Right renal pelvis (tissue), 4 donors: ENCODE data around the gene MORN4. TPM values are rescaled to one million over a fixed set of nuclear protein-coding genes. Genes with fewer than 3 reads are reported as not detected.
A peak's percentile ranks its signal among the peaks of the same experiment; 100 is the strongest.

Source experiments
- DNase-seq, 4 donors: peaks; one replicate each; pipeline ENCODE4 v3.0.0-alpha.2; 2013; ENCODE audit warnings: low read depth in 4 of 4, low spot score in 3 of 4, missing footprints in 1 of 4
- polyA plus RNA-seq, 4 donors: library from polyadenylated mRNA; unstranded; fragments of 120-200 nt; gene quantifications; one replicate each; pipeline ENCODE4 v1.2.1, GENCODE V29; 2013; ENCODE audit not compliant: insufficient read length in 4 of 4

MORN4 gene
- polyA plus RNA-seq, 4 donors, result 18.7 to 25.0 (median 23.1) TPM

DNA sequence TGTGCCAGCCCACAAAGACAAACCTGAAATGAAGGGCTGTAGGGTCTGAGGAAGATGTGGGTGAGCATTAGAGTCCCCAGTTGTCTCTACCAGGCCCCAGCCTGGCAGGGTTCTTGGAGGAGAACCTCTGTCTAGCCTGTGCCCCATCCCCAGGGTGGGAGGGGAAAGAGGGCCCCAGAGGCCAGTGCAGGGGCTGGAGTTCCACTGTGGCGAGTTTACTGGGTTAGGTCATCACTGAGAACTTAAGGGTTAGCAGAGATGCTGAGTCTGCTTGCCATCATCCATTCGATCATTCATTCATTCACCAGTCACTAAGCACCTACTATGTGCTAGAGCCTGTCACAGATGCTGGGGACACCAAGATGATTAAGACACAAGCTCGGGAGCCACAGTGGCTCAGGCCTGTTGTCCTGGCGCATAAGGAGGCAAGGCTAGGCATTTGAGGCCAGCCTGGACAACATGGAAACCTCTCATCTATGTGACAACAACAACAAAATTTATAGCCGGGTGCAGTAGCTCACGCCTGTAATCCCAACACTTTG is 58.1 kb downstream of the MORN4 start:
- no peak for DNase-seq

DNA sequence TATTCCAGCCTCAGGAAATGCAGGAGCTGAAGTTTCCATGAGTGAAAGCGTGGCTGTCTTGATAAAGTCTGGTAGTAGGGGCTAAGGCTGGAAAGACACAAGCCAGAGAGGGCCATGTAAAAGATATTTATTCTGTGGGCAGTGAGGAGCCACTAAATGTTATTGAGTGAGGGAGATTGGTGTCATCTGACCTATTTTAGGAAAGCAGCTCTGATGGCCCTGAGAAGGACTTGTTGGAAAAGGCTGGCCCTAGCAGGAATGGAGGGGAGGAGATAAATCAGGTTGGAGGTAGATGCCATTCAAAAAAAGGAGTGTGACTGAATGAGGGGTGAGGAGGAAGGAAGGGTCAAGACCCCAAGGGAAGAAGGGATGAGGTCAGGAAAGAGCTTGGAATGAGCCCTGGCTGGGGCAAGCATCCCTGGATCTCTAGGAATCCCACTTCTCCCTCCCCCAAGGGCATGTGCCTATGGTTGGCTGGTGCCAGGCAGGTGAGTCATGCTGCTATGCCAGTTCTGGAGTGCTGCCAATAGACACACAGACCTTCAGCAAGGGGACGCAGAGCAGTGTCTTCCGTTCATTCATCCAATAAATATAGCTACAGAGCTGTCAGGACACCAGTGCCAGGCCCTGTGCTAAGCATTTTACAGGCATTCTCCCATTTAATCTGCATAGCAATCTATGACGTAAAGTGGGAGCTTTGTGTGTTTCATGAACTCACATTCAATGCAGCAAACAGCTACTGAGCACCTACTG is 58.8 kb downstream of the MORN4 start:
- peak in 3 of 4 donors; percentile 44 to 74 (median 52) for DNase-seq

DNA sequence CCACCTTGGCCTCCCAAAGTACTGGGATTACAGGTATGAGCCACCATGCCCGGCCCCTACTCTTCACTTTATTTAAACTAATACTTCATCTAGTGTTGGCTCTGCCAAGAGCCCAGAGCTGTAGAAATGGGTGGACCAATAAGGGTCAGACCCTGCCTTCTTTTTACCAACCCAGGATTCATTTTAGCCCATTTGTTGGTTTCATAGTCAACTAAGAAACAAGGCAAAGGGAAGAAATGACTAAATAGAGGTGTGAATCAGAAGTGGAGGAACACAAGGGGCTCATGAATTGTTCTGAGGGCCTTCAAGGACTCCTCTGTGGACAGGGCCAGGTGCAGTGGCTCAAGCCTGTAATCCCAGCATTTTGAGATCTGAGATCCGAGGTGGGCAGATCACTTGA is 59.6 kb downstream of the MORN4 start:
- no peak for DNase-seq

DNA sequence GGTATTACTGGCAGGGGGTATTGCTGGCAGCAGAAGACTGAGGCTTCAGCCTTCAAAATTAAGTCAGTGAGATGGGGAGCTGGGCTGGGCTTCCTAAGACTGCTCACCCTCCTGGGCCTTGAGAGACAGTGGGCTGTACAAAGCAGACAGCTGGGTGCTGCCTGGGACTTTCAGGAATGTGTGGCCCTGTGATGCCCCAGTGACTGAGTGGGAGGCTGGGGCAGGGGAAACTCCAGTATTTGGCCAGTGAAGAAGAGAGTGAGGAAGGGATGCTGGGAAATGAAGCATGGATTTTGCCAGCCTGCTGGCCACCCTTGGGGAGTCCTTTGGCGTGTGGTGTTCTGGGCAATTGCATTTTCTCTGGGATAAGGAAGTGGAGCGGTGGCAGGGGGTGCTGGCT is 60.3 kb downstream of the MORN4 start:
- no peak for DNase-seq

DNA sequence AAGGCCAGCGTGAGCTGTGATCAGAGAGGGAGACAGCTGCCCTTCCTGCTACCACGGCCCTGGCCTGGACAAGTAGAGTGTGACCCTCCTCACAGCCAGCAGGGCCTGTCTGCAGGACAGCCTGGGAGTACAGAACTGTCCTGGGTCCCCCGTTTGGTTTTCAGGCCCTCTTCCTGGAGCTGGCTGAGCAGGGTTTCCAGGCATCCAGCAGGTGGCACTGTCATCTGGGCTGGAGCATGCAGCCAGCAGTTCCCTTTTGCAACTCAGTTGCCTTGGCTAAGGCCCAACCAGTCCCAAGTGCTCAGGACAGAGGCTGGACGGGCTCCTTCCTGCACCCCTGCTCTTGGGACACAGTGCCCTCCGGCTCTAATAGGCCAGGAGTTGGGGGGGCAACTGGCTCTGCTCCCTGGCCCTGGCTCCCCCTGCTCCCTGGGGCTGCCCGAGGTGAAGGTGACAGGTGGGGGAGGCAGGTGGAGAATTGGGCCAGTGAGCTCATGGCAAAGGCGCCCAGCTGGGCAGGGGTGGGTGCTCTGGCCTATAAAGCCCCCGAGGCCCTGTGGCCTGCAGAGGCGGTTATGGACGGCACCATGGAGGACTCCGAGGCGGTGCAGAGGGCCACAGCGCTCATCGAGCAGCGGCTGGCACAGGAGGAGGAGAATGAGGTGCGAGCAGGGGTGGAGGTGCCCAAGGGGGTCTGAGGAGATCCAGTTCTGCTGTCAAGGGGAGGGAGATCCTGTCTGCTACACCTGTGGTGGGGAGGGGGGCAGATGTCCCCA is 60.9 kb downstream of the MORN4 start, which contains the start of gene ANKRD2:
TSS of gene ANKRD2 (plus strand) at position 566 of the 776 bp plus-strand sequence. CDS start at position 576, 10 bp downstream.
- DNase-seq, result peak in 2 of 4 donors; percentile 54 to 61

DNA sequence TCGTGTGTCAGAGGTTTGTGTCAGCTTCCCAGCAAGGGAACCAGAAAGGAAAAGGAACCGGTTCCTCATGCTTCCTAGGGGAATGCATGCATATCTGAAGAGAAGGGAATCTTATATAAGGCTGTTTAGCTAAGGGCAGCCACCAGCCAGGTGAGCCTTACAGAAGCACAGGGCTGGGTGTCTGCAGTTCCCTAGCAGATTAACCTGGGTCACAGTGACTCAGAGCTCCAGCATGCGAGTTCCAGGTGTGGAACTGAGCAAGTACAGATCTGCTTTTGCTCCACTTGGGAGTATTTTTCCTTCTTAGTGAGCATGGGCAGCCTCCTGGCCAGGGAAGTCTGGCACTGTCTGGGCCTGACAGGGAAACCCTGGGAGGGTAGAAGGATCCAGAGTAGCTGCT is 61.7 kb downstream of the MORN4 start:
- no peak for DNase-seq

DNA sequence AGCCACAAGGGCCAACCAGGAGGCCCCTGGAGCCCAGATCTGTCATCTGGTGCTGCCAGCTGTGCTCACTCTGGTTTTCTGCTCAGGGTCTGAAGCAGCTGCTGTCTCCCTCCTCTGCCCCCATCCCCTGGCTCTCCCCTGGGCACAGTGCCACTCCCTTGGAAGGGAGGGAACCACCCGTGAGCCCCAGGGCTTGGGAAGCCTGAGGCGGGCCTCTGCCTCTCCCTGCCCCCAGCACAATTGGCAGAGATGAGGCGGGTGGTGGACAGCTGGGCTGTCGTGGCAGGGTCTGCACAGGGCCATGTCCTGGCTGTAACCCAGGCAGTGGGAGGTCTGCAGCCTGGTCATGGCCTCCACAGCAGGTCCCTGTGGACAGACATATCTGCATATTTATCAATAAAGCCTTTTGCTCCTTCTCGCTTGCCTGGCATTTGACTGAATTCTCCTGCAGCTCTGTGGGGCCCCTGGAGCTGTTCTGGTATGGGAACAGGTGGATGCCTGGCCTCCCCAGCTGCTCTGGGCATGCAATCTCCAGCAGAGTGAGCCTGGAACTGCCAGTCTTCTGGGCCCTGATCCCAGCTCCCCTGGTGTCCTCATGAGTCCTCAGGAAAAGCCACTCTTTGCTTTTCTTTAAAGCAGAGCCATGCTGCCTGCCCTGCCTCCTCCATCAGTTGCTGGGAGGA is 62.4 kb downstream of the MORN4 start:
- DNase-seq, result no peak

DNA sequence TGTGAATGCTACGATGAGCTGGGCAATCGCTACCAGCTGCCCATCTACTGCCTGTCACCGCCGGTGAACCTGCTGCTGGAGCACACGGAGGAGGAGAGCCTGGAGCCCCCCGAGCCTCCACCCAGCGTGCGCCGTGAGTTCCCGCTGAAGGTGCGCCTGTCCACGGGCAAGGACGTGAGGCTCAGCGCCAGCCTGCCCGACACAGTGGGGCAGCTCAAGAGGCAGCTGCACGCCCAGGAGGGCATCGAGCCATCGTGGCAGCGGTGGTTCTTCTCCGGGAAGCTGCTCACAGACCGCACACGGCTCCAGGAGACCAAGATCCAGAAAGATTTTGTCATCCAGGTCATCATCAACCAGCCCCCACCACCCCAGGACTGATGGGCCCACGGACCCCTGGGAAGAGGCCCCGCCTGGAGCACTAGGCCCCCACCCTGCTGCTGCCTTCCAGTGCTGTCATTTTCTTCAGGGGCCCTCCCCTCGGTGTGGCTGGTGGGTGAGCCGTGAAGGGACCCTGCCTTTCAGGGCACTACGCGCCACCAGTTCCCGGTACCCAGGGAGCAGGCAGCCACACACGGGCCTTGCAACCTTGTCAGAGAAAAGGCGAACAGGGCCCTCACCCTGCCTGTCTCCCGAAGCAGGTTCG is 63.0 kb downstream of the MORN4 start:
- DNase-seq, result no peak

DNA sequence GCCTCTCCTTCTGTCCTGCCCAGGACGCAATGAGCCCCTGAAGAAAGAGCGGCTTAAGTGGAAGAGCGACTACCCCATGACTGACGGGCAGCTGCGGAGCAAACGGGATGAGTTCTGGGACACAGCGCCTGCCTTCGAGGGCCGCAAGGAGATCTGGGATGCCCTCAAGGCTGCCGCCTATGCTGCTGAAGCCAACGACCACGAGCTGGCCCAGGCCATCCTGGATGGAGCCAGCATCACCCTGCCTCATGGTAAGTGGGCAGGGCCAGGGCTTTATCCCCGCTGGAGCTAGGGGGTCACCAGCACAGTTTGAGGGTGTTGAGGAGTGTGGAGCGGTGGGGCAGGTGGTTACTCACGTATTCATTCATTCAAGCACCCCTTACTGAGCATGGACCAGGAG is 65.4 kb downstream of the MORN4 start:
- no peak for DNase-seq

DNA sequence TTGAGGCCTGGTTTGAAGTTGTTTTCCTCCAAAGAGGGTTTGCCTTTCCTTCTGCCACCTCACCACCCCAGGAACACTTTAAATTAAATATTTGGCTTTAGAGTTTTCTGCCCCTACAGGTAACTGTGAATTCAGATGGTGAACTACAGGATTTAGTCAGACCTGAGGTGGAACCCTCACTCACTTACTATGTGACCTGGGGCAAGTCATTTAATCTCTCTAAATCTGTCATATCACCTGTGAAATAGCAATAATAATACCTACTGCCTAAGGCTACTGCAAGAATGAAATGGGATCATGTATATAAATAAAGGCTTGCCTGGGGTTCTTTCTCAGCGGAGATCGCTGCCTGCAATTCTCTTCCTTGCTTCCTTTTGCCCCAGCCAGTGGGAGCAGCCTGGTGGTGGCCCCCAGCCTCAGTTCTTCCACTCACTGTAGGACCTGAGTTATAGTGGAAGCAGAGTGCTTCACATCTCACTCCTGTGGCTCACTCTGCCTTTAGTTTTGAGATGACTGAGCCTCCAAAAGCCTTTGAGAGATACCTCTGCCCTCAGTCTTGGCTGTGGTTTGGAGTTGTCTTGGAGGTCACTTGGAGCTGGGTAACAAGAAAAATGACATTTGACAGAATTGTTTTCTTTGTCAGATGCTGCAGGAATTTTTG is 66.8 kb downstream of the MORN4 start:
- DNase-seq, result no peak

DNA sequence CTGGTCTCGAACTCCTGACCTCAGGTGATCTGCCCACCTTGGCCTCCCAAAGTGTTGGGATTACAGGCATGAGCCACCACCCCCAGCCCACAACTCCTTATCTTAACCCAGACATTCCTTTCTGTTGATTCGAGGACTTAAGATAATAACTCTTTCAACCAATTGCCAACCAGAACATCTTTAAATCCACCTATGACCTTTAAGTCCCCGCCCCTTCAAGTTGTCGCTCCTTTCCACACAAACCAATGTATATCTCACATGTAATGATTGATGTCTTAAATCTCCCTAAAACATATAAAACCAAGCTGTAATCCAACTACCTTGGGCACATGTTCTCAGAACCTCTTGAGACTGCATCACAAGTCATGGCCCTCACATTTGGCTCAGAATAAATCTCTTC is 68.5 kb downstream of the MORN4 start:
- DNase-seq, result no peak

Other genes starting within 250 kb of the MORN4 start
- gene RRP12, start 232.2 kb downstream of the MORN4 start, polyA plus RNA-seq, result 10 to 100 TPM; 20.0 to 24.5 (median 21.4) TPM
- gene PGAM1, start 207.3 kb downstream of the MORN4 start, polyA plus RNA-seq, result 100 to 1,000 TPM; 176 to 209 (median 186) TPM
- gene EXOSC1, start 187.5 kb downstream of the MORN4 start, polyA plus RNA-seq, result 10 to 100 TPM; 31.4 to 38.7 (median 35.9) TPM
- 10 to 100 TPM; 35.9 to 40.2 (median 37.7) TPM for gene ZDHHC16, start 187.3 kb downstream of the MORN4 start, polyA plus RNA-seq
- 10 to 100 TPM; 80.3 to 88.4 (median 82.9) TPM for gene MMS19, start 135.1 kb downstream of the MORN4 start, polyA plus RNA-seq
- gene UBTD1, start 134.6 kb downstream of the MORN4 start, polyA plus RNA-seq, result 10 to 100 TPM in 1 of 4 donors, 1 to 10 TPM in 3; 9.2 to 12.6 (median 9.3) TPM
- under 1 TPM; 0.37 to 0.93 (median 0.38) TPM for gene ANKRD2, start 60.7 kb downstream of the MORN4 start, polyA plus RNA-seq
- gene HOGA1, start 49.1 kb downstream of the MORN4 start, polyA plus RNA-seq, result 10 to 100 TPM; 37.5 to 55.6 (median 47.2) TPM
- gene C10orf62, start 43.8 kb downstream of the MORN4 start, polyA plus RNA-seq, result under 1 TPM; 0.27 to 0.90 (median 0.46) TPM
- gene PI4K2A, start 7.2 kb upstream of the MORN4 start, polyA plus RNA-seq, result 10 to 100 TPM; 19.8 to 22.1 (median 21.2) TPM
- 1 to 10 TPM; 4.5 to 6.6 (median 4.6) TPM for gene AVPI1, start 53.7 kb upstream of the MORN4 start, polyA plus RNA-seq
- gene MARVELD1, start 80.2 kb upstream of the MORN4 start, polyA plus RNA-seq, result 10 to 100 TPM; 48.2 to 55.3 (median 51.1) TPM
- 10 to 100 TPM; 24.0 to 25.8 (median 24.9) TPM for gene ZFYVE27, start 103.6 kb upstream of the MORN4 start, polyA plus RNA-seq
- under 1 TPM in 3 of 4 donors, not detected in 1; 0.11 to 0.45 (median 0.14) TPM for gene SFRP5, start 138.5 kb upstream of the MORN4 start, polyA plus RNA-seq
- 1 to 10 TPM in 1 of 4 donors, under 1 TPM in 3; 0.28 to 1.1 (median 0.62) TPM for gene GOLGA7B, start 216.3 kb upstream of the MORN4 start, polyA plus RNA-seq